OCI-LY7 (cell line): ENCODE data around the gene ZNF777. TPM values are rescaled to one million over a fixed set of nuclear protein-coding genes. Genes with fewer than 3 reads are reported as not detected.

Experiments
- BruUV-seq: library from RNA; stranded (reverse); fragments of 400-500 nt; replicated peaks from 2 replicates; lab custom pipeline; 2021; lab: Mats Ljungman, UMichigan
- CTCF ChIA-PET: fragments of 300-600 bp; sonication (Branson Sonifier 250); formaldehyde crosslinking; loops from one replicate; lab custom pipeline; 2022; ENCODE audit warnings: antibody characterized with exemption; ENCODE audit not compliant: unreplicated experiment; lab: Charles Lee
- POLR2A ChIA-PET: fragments of 300-600 bp; sonication (Branson Sonifier 250); formaldehyde crosslinking; loops from one replicate; lab custom pipeline; 2022; ENCODE audit warnings: antibody characterized with exemption; lab: Charles Lee
- DNase-seq: peaks from one replicate; pipeline ENCODE4 v3.0.0-alpha.2; 2015; ENCODE audit warnings: low spot score
- H2AFZ ChIP-seq: fragments of 200-600 bp; sonication (generic), shearing (Covaris generic); 2 replicates; pipeline ENCODE4 v1.6.1; 2014; ENCODE audit warnings: mild to moderate bottlenecking, antibody characterized with exemption, low read length, moderate library complexity
- H3K27ac ChIP-seq: fragments of 200-600 bp; sonication (generic); 2 replicates; pipeline ENCODE4 v1.5.1; 2014; ENCODE audit warnings: mixed run types, low read depth, mild to moderate bottlenecking, moderate library complexity, low read length, inconsistent platforms; ENCODE audit not compliant: poor library complexity, severe bottlenecking
- H3K36me3 ChIP-seq: fragments of 200-600 bp; sonication (generic); 2 replicates; pipeline ENCODE4 v1.6.1; 2014; ENCODE audit warnings: mild to moderate bottlenecking, antibody characterized with exemption, low read length, moderate library complexity, mixed read lengths; ENCODE audit not compliant: insufficient read depth
- H3K4me1 ChIP-seq: fragments of 200-600 bp; sonication (generic); 2 replicates; pipeline ENCODE4 v1.5.1; 2014; ENCODE audit warnings: mild to moderate bottlenecking, low read length; ENCODE audit not compliant: insufficient read depth, poor library complexity, severe bottlenecking
- H3K4me2 ChIP-seq: fragments of 200-600 bp; sonication (generic); 2 replicates; pipeline ENCODE4 v1.6.1; 2014; ENCODE audit warnings: mild to moderate bottlenecking, low read length
- H3K4me3 ChIP-seq: fragments of 200-600 bp; sonication (generic); 2 replicates; pipeline ENCODE4 v1.5.1; 2014; ENCODE audit warnings: mild to moderate bottlenecking, low read depth, low read length; ENCODE audit not compliant: poor library complexity, severe bottlenecking
- H3K79me2 ChIP-seq: fragments of 200-600 bp; sonication (generic); 2 replicates; pipeline ENCODE4 v1.6.1; 2016; ENCODE audit warnings: low read depth, mild to moderate bottlenecking, low read length, moderate library complexity, mixed read lengths; ENCODE audit not compliant: insufficient read depth
- H3K9me2 ChIP-seq: fragments of 200-600 bp; sonication (generic); 2 replicates; pipeline ENCODE4 v1.6.1; 2016; ENCODE audit warnings: mild to moderate bottlenecking, low read length, mixed read lengths; ENCODE audit not compliant: insufficient read depth
- H3K9me3 ChIP-seq: fragments of 200-600 bp; sonication (generic); 2 replicates; pipeline ENCODE4 v1.6.1; 2014; ENCODE audit warnings: mild to moderate bottlenecking, mixed run types, low read length, mixed read lengths
- H4K20me1 ChIP-seq: fragments of 200-600 bp; sonication (generic); 2 replicates; pipeline ENCODE4 v1.6.1; 2014; ENCODE audit warnings: mild to moderate bottlenecking, antibody characterized with exemption, low read length, moderate library complexity, mixed read lengths; ENCODE audit not compliant: insufficient read depth
- EZH2phosphoT487 ChIP-seq: fragments of 200-600 bp; sonication (generic); IDR thresholded peaks from 2 replicates; pipeline ENCODE4 v1.6.1; 2018; ENCODE audit warnings: low read depth, borderline replicate concordance, mild to moderate bottlenecking, mixed run types, antibody characterized with exemption, low read length, moderate library complexity, mixed read lengths
- intact Hi-C: fragments of 100-400 bp; cut with micrococcal nuclease; formaldehyde crosslinking; loops from one replicate; pipeline ENCODE4 v1.10.0; 2022; ENCODE audit not compliant: unreplicated experiment
- total RNA-seq, 2 experiments: library from RNA; depleted of rRNA in 1 of 2; stranded (reverse); fragments of >200 nt in 1 of 2; shearing (Covaris generic) in 1 of 2; gene quantifications; 2 replicates each; pipeline ENCODE4 v1.2.3, GENCODE V29; 2014 to 2022
- TF ChIP-seq, protein P1 (sequence below): fragments of 200-600 bp; sonication (generic); conservative IDR thresholded peaks from 2 replicates; pipeline ENCODE4 v1.5.1; 2014; ENCODE audit warnings: mild to moderate bottlenecking, antibody characterized with exemption, low read length, moderate library complexity, mixed read lengths

ZNF777 gene
- total RNA-seq, 2 experiments from 2014 or later: 5.2 to 9.5 TPM

DNA sequence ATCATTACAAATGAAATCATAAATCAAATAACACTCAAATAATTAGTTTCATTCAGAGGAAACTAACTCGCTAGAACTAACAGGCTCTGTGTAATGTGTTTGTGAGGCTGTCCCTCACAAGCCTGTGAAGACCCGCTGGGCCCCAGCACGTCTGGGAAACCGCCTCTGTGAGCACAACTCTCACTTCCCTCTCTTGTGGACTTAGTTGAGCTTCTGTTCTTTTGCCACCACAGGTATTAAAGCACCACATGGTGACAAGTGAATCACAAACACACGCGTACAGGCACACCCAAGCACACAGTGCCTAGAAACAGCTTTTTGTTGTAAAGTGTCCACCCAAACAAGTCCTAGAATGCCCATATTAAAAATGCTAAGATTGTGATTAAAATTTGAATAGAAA, 51.0 kb downstream of the ZNF777 start:
- Histone ChIP-seq H3K4me2 (no peak overlapping the region), H3K9me2 (no peaks in the 10 kb centered on the region), H3K9me3 (no peaks in the 10 kb centered on the region), H3K4me3 (no peak overlapping the region), H3K36me3 (no peaks in the 10 kb centered on the region), H4K20me1 (no peaks in the 10 kb centered on the region), H3K79me2 (no peaks in the 10 kb centered on the region), H3K4me1 (no peaks in the 10 kb centered on the region), H2AFZ (0 out of 2 replicates have a peak overlapping the region, but pooled peaks have one; percentile 29), H3K27ac (no peak overlapping the region)
- ChIA-PET CTCF (no interaction called here), POLR2A (no interaction called here)
- BruUV-seq: no TSS peak
- DNase-seq: peak; percentile 40
- intact Hi-C loops: no loop called here
- TF ChIP-seq EZH2phosphoT487: no peak
- TF ChIP-seq, protein P1, sequence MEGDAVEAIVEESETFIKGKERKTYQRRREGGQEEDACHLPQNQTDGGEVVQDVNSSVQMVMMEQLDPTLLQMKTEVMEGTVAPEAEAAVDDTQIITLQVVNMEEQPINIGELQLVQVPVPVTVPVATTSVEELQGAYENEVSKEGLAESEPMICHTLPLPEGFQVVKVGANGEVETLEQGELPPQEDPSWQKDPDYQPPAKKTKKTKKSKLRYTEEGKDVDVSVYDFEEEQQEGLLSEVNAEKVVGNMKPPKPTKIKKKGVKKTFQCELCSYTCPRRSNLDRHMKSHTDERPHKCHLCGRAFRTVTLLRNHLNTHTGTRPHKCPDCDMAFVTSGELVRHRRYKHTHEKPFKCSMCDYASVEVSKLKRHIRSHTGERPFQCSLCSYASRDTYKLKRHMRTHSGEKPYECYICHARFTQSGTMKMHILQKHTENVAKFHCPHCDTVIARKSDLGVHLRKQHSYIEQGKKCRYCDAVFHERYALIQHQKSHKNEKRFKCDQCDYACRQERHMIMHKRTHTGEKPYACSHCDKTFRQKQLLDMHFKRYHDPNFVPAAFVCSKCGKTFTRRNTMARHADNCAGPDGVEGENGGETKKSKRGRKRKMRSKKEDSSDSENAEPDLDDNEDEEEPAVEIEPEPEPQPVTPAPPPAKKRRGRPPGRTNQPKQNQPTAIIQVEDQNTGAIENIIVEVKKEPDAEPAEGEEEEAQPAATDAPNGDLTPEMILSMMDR: no peak

DNA sequence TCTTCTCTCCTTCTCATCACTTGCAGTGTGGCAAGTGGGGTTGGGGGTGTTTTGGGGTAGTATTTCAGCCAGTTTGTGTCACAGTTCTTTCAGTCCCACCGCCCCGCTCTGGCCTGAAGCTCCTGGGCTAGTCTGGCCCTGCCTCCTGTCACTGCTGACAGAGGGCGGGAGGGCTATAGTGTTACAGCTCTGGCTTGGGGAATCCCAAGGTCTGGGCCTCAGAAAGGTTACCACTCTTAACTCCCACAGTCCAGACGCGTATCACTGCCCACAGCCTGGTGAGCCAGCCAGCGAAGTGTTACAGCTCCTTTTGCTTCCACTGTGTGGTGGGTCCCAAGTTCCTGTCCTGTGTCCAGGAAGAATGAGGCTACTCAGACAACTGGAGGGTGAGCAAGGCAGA, 56.0 kb downstream of the ZNF777 start:
- no peaks in the 10 kb centered on the region for H3K9me3 ChIP-seq
- no peak for DNase-seq
- H3K4me2 ChIP-seq: no peak overlapping the region
- H2AFZ ChIP-seq: no peak overlapping the region
- H4K20me1 ChIP-seq: no peaks in the 10 kb centered on the region
- no peak overlapping the region for H3K4me3 ChIP-seq
- no TSS peak for BruUV-seq
- CTCF ChIA-PET: no interaction called here
- TF ChIP-seq, protein P1: no peak
- TF ChIP-seq EZH2phosphoT487: no peak
- intact Hi-C loops: no loop called here
- POLR2A ChIA-PET: no interaction called here
- no peaks in the 10 kb centered on the region for H3K36me3 ChIP-seq
- H3K79me2 ChIP-seq: no peaks in the 10 kb centered on the region
- H3K4me1 ChIP-seq: no peaks in the 10 kb centered on the region
- H3K27ac ChIP-seq: no peak overlapping the region
- no peaks in the 10 kb centered on the region for H3K9me2 ChIP-seq

DNA sequence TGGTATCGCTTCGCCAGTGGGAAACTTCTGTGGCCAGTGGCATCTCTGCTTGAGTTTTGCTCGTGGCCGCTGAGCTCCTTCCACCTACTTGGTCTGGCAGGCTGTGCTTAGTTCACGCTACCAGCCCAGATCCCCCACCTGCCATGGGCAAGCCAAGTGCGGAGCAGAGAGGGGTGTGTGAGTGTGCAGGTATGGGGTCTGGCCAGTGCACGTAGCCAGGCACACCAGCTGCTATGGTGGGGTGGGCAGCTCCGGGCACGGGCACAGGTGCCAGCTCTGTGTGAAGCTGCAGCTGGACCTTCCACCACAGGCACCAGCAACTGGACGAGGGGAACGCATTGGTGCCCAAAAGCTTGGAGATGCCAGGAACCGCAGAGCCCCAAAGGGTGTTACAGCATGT, 56.5 kb downstream of the ZNF777 start:
- no peaks in the 10 kb centered on the region for H3K9me2 ChIP-seq
- no peaks in the 10 kb centered on the region for H3K9me3 ChIP-seq
- H2AFZ ChIP-seq: no peak overlapping the region
- ChIA-PET POLR2A (no interaction called here), CTCF (no interaction called here)
- no peak overlapping the region for H3K4me3 ChIP-seq
- no peaks in the 10 kb centered on the region for H3K36me3 ChIP-seq
- DNase-seq: no peak
- H3K27ac ChIP-seq: no peak overlapping the region
- H4K20me1 ChIP-seq: no peaks in the 10 kb centered on the region
- H3K4me2 ChIP-seq: no peak overlapping the region
- TF ChIP-seq EZH2phosphoT487: no peak
- TF ChIP-seq, protein P1: no peak
- no peaks in the 10 kb centered on the region for H3K79me2 ChIP-seq
- intact Hi-C loops: no loop called here
- BruUV-seq: no TSS peak
- no peaks in the 10 kb centered on the region for H3K4me1 ChIP-seq
